Subcutaneous adipose tissue (tissue), 4 donors: ENCODE results near the gene AATK. TPM values are rescaled to one million over a fixed set of nuclear protein-coding genes. Genes with fewer than 3 reads are reported as not detected.

Experiments
- CTCF ChIP-seq: fragments of 450-650 bp; IDR thresholded peaks from one replicate; pipeline ENCODE4 v1.5.1; 2016; ENCODE audit warnings: low read depth, mild to moderate bottlenecking, control low read depth, antibody characterized with exemption, moderate library complexity
- total RNA-seq, 4 donors: library from RNA; depleted of rRNA; stranded (reverse); fragments of >200 nt; gene quantifications; one replicate each; pipeline ENCODE4 v1.1.0, GENCODE V29; 2016

The AATK gene
- total RNA-seq, 4 donors from 2014 or later, result 1.0 to 2.0 (median 1.7) TPM

GRCh38 chr17:81207610-81208581, 41.9 kb upstream of the AATK start:
- TF ChIP-seq CTCF, result no peak

GRCh38 chr17:81206657-81207056, 40.6 kb upstream of the AATK start:
- no peak for TF ChIP-seq CTCF

GRCh38 chr17:81206166-81206565, 40.1 kb upstream of the AATK start:
- no peak for TF ChIP-seq CTCF

GRCh38 chr17:81204578-81204977, 38.6 kb upstream of the AATK start:
- TF ChIP-seq CTCF, result no peak

- TF ChIP-seq CTCF, result no peak
Measured at GRCh38 chr17:81203136-81203535, 37.1 kb upstream of the AATK start.

GRCh38 chr17:81202318-81202717, 36.3 kb upstream of the AATK start:
- no peak for TF ChIP-seq CTCF

- no peak for TF ChIP-seq CTCF
Measured at GRCh38 chr17:81200695-81201580, 34.9 kb upstream of the AATK start.
